RPMI7951 (cell line): ENCODE data around the gene AGK. TPM values are rescaled to one million over a fixed set of nuclear protein-coding genes. Genes with fewer than 3 reads are reported as not detected.

ENCODE experiments used
- DNase-seq: peaks from one replicate; pipeline ENCODE4 v3.0.0-alpha.2; 2012; ENCODE audit warnings: low read depth
- total RNA-seq: library from RNA; depleted of rRNA; stranded (reverse); fragments of >200 nt; shearing (Covaris generic); gene quantifications from 2 replicates; pipeline ENCODE4 v1.2.3, GENCODE V29; 2014; rRNA removed

AGK gene, protein sequence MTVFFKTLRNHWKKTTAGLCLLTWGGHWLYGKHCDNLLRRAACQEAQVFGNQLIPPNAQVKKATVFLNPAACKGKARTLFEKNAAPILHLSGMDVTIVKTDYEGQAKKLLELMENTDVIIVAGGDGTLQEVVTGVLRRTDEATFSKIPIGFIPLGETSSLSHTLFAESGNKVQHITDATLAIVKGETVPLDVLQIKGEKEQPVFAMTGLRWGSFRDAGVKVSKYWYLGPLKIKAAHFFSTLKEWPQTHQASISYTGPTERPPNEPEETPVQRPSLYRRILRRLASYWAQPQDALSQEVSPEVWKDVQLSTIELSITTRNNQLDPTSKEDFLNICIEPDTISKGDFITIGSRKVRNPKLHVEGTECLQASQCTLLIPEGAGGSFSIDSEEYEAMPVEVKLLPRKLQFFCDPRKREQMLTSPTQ
- 29.4 and 34.8 TPM in 2 replicates for total RNA-seq

DNA sequence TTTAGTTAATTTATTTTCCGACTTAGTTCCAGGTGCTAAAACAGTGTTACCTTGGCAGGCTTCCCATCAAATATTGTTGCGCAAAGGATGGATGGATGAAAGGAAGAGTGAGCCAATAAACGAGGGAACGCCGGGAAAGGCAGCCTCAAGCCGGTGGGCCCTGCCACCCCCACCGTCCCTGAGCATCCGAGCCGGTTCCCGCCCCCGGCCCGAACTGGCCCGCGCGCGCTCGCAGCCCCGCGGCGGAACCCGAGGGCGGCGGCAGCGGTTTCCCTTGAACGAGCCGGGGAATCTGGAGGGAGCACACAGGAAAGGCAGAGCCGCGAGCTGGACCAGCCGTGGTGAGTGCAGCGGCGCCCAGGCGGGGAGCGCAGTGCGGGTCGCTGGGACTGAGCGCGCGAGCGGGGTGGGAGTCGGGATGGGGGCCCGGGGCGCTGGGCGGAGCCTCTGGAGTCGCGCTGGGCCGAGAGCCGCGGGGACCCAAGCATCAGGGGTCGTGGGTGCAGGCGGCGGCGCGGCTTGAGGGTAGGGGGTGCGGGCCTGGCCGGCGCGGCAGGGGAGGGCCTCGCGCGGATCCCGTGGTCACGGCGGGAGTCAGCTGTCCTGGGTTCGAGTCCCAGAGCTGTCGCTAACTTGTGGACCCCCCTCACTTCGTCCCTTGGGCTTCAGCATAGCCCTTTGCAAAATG lies at the start of gene AGK:
Gene AGK (plus strand): TSS at position 317 of the 688 bp plus-strand sequence. CDS start 4,057 bp downstream, outside the sequence.
- DNase-seq: peak; percentile 79

DNA sequence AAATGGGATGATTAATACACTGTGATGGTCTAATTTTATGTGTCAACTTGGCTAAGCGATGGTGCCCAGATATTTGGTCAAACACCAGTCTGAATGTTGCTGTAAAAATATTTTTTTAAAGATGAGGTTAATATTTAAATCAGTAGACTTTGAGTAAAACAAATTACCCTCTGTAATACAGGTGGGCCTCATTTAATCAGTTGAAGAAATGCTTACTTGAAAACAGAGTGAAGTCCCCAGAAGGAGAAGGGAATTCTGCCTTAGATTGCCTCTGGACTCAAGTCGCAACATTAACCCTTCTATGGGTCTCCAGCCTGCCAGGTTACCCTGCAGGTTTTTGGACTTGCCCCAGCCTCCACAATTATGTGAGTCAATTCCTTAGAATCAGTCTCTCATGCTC lies 49.8 kb upstream of the AGK start:
- DNase-seq: no peak

DNA sequence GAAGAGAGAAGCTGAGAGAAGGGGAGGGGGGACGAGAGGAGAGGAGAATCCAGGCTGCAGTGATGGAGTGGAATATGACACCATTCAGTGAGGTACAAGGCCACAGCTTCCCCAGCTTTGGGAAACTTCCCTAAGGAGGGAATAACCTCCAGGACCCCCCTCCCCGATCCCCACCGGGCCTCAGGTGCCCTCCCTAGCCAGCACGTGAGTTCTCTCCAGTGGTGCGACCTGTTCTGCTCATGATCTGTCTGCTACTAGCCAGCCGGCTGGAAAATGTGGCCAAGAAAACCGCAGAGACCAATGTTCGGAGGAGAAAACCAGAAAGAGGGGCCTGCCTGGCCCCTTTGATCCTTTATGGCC lies 39.9 kb upstream of the AGK start:
- no peak for DNase-seq

DNA sequence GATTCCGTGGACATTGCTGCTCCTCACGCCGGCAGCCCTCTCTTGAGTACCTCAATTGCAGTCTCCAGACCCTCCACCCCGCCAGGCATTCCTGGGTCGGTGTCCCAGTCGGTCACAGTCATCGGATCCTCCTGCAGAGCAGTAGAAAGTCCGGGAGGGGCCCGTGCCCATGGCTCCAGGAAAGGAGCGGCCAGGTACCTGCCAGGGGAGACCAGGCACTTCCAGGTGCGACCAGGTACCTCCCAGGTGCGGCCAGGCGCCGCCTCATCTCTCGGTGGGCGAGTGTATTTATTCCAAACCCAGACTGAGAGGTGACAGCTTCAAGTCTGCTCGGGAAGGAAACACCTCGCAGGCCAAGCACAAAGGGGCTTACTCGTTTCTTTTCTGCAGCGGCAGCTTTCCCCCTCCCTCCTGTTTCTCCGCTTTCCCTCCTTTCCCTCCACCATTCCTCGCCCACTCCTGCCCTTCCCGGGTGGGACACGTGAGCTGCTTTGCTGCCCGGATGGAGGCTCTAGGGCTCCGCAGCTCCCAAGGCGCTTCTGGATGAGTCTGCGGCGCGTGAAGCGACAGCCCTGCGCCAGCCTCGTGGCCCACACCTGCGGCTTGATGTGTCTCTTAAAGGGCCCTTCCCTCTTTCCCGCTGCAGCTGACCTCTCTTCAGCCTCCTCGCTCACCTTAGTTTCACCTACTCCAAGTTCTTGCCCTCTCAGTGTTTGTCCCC lies 39.4 kb upstream of the AGK start:
- no peak for DNase-seq

DNA sequence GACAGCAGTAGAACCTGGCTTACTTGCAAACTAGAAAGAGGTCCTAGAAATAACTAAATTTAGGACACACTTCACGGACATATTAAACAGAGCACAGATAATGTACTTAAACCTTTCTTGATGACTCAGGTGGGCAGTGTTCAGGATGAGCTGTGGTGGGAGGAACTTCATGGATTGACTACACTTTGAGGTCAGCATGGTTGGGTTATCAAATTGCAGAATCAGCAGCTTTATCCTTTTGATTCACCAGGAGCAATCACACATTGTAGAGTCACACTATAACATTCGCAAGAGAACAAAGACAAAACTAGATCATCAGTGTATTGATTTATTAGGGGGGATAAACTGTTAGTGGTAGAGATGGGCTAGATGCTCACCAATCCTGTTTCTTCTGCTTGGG lies 38.6 kb upstream of the AGK start:
- no peak for DNase-seq

DNA sequence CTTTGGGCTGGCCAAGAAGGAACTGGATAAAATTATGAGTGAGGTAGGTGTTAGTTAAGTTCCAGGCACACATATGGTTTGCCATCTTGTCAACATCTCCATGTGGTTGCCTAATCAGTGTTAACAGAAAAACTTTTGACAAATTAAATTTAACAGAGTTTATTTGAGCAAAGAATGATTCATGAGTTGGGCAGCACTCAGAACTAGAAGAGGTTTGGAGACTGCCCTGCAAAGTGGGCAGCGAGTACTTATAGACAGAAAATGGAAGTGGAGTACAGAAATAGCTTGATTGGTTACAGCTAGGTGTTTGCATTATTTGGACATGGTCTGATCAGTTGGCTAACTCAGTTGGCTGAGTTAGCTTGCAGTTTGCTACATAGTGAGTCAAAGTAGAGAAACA lies 37.5 kb upstream of the AGK start:
- no peak for DNase-seq

DNA sequence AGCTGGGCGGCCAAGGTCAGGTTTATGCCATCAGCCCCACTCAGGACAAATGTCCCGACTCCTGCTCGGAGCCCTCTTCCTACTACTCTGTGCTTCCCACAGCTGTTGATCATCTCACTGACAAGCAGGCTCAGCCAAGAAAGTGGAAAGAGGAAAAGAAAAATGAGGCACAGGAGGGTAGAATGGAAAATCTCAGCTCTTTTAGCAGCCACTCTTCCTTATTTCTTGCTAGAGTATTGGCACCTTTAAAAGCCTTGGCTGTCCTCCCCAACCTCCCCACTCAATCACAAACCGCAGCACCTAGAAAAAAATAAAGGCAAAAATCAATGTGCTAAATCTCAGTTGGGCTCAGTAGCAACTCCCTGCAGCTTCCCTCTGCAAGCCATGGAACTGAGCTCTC lies 35.3 kb upstream of the AGK start:
- no peak for DNase-seq

DNA sequence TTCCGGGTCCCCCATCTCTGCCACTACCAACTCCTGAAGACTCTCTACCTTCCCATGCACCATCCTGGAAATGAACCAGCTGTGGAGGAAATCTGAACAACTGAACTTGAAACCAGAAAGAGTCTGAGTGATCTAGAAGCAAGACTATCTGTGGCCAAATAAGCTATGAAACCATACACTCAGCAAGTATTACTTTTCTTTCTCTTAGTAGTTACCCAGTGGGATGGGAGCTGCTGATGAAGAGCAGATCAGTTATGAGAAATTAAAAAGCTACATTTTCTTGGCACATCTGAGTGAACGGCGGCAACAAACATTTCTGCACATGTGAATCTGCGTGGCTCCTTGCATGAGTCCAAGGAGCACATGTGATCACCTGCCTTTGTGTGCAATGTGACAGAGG lies 31.6 kb upstream of the AGK start:
- DNase-seq: no peak

DNA sequence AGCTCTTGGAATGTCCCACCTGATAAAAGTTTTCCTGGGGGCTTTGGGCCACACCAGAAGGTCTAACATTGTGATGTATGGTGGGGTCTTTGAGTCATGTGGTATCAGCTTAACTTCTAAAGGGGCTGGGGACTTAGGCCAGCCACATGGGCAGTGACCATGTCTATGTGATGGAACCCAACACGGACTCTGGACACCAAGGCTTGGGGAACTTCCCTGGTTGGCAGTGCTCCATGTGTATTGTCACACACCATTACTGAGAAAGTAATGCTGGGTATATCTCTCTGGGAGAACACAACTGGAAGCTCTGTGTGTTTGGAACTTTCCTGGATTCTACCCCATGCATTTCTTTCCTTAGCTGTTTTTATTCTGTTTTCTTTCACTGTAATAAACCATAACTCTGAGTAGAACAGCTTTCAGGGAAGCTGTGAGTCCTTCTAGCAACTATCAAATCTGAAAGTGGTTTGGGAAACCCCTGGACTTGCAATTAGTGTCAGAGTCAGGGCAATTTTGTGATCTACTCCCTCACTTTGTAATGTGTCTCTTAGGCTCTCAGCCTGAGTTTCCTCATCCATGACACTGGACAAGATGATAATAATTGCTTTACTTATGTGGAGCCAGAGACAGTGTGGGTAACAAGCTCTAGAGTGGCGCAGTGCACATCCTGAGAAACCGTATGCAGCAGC lies 28.4 kb upstream of the AGK start:
- no peak for DNase-seq

DNA sequence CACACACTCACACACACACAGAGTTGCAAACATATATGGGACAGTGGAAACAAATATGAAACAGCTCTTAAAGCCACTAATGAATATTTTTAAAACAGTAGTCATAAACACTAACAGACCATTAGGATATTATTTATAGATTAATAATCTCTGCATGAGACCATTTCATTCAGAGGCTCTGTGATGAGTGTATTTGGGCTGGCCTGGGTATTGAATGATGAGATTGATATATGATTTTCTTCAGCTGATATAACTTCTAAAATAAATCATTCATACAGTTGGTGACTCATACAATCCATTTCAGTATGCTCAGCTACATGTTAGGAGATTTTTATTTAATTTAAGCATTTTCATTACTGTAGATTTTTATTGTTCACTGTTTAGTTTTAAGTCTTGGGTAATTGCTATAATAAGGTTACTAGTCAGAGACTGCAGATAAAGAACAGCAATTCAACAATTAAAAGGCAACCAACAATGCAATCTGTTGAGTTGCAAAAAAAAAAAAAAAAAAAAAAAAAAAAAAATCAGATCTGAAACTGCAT lies 25.2 kb upstream of the AGK start:
- DNase-seq: no peak

DNA sequence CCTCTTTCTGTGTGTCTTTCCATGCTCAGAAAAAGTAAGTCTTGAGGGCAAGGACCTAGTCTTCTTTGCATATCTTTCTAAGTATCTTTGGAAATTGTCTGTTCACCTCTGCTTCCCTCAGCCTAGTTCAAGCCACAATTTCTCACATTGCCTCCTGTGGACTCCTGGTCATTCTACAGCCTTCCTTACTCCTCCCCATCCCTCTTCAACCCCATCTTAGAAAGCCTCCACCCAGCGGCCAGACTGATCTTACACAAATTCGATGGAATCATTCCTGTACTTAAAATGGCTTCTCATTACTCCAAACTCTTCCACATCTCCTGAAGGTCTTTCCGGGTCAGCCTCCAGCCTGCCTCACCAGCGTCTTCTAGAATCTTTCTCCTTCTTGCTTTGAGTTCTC lies 24.1 kb upstream of the AGK start:
- DNase-seq: no peak

DNA sequence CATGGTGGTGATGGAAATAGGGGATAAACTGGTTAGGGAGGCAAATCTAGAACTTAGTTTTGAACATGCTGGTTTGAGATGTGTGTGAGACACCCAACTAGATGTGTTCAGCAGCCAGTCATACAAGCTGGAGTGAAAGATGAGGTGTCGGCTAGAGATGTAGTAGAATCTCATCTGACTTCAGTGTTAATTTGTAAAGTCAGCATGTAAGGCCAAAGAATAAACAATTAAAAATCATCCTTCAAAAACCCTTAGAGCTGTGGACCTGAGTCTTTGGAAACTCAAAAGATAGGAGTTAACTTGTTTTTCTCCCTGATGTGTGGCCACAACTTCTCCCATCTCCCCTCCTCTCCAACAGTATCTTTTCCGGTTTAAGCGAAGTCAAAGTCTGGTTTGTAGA lies 22.8 kb upstream of the AGK start:
- no peak for DNase-seq

DNA sequence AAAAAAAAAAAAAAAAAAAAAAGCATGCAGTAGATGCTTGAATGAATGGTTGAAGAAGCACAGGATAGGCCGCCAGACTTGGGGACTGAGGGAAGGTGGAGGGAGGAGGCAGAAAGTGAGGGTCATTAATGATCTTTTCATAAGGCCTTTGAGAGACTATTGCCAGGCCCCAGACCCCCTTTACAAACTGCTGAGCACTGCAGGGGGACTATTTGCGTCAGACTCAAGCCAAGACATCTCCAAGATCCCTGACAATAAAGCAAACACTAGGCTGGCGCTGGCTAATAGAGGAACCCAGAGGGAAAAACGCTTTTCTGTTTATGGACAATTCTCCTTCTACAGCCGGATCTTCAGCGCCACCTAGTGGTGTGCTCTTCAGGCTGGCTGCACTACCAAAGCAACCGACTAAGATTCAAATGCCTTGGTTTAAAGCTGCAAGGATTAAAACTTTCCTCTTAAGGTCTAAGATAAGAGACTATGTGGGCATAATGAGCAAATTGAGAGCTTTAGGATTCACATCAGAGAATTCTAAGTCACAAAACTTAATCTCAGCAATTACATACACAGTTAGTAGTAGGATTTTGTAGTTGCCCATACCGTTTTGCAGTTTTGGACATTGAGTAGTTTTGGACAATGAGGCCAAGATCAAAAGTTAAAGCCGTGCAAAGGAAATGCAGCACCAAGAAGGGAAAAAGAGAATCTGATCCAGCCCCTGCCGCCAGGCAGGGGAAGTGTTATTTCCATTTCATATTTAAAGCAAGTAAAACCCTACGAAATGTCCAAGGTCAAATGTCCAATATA lies 17.9 kb upstream of the AGK start:
- peak; percentile 72 for DNase-seq

DNA sequence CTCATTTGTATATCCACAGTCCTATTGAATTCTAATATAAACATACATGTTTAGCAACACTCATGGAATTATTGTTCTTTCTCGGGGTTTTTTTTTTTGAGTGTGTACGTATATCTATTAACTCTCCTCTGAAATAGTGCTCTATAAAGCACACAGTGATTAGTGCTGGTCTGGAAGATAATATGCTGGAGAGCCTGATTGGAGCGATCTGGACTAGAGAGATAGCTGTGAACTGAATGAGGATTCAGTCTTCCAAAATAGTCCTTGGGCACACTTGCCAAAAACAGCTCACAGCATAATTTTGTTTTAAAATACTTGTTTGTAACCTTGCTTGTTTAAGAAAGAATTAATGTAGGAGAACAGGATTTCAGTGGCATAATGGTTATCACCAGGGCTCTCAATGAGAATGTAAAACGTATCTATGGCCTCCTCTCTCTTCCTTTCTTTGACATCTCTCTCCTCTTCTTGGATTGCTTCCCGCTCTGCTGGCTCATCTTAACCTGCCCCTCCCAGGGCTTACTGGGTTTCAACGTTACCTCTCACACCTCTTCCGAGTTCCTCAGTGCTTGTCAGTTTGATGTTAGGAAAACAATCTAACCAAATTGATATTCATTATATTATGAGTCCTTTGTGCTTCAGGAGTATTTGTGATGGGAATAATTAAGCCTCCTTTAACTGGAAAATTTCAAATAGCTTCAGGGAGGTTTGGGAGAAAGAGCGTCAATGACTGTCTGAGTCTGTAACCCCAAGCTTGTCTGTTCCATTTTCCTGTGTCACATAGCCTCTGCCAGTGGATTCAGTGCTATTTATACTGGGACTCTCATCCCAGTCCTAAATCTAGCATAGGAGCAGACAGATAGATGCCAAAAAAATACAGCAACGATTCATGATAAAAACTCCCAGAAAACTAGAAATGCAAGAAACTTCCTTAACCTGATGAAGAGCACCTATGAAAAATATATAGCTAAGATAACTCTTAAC lies 16.2 kb upstream of the AGK start:
- no peak for DNase-seq

DNA sequence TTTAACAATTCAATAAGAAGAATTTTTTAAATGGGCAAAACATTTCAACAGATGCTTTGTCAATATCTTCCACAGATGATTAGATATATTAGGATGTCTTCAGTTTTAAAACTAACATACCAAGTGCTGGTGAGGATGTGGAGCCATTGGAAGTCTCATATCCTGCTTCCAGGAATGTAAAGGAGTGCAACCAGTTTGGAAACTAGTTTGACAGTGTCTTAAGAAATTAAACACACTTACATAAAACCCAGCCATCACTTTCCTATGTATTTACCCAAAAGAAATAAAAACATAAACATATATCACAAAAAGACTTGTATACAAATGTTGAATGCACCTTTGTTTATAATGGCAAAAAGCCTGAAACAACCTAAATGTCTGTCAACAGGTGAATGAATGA lies 13.3 kb upstream of the AGK start:
- no peak for DNase-seq

DNA sequence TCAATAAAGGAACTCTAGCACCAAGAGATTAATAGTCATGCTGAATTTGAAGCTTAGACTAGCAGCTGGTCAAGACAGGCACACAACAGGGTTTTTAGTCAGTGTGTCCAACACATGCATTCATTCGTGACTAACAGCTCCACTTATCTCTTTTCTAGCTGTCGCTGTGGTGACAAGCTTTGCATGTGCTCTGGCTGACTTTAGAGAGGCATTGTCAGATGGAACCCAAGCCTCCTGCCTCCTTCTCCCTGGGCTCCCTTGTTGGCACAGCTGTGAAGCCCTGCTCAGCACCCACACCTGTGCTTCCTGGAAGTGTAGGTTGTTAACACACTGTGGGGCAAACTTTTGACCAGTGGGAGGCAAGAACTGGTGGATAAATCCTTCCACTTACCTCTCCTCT lies 9.8 kb upstream of the AGK start:
- DNase-seq: no peak

DNA sequence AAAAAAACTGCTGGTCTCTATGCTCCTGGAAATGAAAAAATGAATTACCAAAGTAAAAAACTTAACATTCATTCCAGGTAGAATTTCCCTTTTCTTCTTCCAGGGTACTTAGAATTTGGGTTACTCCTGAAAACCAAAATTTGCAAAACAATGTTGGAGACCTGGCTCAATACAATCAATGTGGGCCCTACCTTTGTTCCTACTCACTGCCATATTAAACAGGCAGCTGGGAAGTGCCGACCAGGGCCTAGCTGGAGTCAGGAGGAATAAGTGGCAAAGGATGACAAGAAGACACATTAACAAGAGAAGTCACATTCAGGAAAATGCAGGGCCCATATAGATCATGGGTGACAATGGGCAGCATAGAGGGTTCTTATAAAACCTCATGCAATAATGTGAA lies 6.4 kb upstream of the AGK start:
- DNase-seq: no peak

DNA sequence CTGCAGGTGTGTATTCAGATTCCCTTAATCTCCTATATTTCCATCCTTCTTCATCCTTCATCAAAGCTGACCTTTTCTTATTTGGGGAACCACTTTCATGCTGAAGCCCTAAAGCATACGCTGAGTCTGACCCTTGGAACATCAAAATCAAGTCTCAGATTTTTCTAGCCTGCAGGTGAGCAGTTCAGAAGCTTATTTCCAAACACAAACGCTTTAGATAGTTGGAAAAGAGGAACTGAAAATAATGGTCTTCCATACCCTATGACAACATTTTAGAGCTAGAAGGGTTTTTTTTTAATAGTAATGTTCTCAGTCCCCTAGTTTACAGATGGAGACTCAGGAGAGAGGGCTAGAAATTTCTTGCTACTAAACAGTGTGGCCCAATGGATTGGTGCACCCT lies 1.6 kb upstream of the AGK start:
- DNase-seq: no peak

DNA sequence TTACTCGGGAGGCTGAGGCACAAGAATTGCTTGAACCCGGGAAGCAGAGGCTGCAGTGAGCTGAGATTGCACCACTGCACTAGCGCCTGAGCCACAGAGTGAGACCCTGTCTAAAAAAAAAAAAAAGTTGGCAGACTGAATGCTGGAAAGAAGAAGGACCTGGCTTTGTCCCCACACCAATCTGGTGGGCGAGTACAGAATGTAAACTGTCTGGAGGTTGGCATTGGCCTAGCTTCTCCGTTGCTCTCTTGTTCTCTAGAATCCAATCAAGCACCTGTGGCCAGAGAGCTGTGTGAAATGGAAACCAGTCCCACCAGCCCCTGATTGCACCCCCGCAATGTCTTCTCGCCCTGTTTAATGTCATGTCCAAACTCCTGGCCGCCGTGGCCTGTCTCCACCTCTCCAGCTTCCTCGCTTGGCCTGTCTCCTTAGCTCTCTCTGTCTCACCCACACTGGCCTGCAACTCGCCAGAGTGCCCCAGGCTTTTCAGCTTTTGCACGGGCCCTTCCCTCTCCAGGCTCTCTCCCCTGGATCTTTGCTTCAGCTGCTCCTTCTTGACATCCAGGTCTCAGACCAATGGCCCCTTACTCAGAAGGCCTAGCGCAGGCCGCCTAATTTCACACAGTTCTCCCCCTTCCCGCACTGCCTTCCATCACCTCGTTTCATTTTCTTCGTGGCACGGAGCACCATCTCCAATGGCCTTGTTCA lies 670 bp upstream of the AGK start:
- DNase-seq: peak; percentile 32
